Measurements from ENCODE around the gene IPO11.

GRCh38 chr5:62555930-62556329 lies 143.4 kb downstream of the IPO11 start:
- no peak for TF ChIP-seq YY1 (IDR thresholded peaks at IDR 0.05; ENCODE audit: insufficient read depth, insufficient read length)
- no peak for TF ChIP-seq SUZ12 (IDR thresholded peaks at IDR 0.05; ENCODE audit: extremely low read depth, insufficient read depth, insufficient read length)
- no peak for TF ChIP-seq ZNF274 (IDR thresholded peaks at IDR 0.05; ENCODE audit: low read depth, low read length)

All from NT2/D1 (cell line).